ENCODE data around the gene LRRD1. TPM values are rescaled to one million over a fixed set of nuclear protein-coding genes. Genes with fewer than 3 reads are reported as not detected.
A peak's percentile ranks its signal among the peaks of the same experiment; 100 is the strongest.
"Not testable (repeated sequence)": the region's sequence is repeated elsewhere in the genome, so short reads cannot be mapped to it uniquely, and the experiment has no call there.

Gene LRRD1
- total RNA-seq, 2 experiments from 2014 or later = not detected

- Mint-ChIP-seq H3K4me1 (peaks cover 1% of the 10 kb centered on the region), H3K27me3 (peaks cover 22% of the 10 kb centered on the region), H3K27ac (no peak overlapping the region), H3K9me3 (no peaks in the 10 kb centered on the region), H3K36me3 (ENCODE audit: low read depth) (no peaks in the 10 kb centered on the region), H3K4me3 (no peak overlapping the region)
- ChIA-PET CTCF (no interaction called here), POLR2A (no interaction called here)
- DNase-seq = no peak
These were observed 17.7 kb downstream of the LRRD1 start for GRCh38 chr7:92161271-92161670.

- Mint-ChIP-seq H3K27me3 (peaks cover 22% of the 10 kb centered on the region), H3K4me1 (peaks cover 1% of the 10 kb centered on the region)
These were observed 20.0 kb downstream of the LRRD1 start for GRCh38 chr7:92158660-92159575.

GRCh38 chr7:92156990-92157389, 22.0 kb downstream of the LRRD1 start:
- CTCF ChIA-PET = no interaction called here
- no peaks in the 10 kb centered on the region for H3K36me3 Mint-ChIP-seq (ENCODE audit: low read depth)

More at GRCh38 chr7:92158660-92159575, 20.0 kb downstream of the LRRD1 start:
- ChIA-PET CTCF (no interaction called here), POLR2A (no interaction called here)
- H3K36me3 Mint-ChIP-seq (ENCODE audit: low read depth) = no peaks in the 10 kb centered on the region
- no peak overlapping the region for H3K27ac Mint-ChIP-seq
- no peak overlapping the region for H3K4me3 Mint-ChIP-seq
- no peak for DNase-seq
- no peaks in the 10 kb centered on the region for H3K9me3 Mint-ChIP-seq

GRCh38 chr7:92155108-92155739, 23.7 kb downstream of the LRRD1 start:
- ChIA-PET POLR2A (no interaction called here), CTCF (no interaction called here)
- no peak overlapping the region for H3K27ac Mint-ChIP-seq

More at GRCh38 chr7:92156990-92157389, 22.0 kb downstream of the LRRD1 start:
- peaks cover 1% of the 10 kb centered on the region for H3K4me1 Mint-ChIP-seq
- peaks cover 16% of the 10 kb centered on the region for H3K27me3 Mint-ChIP-seq
- no peak overlapping the region for H3K27ac Mint-ChIP-seq
- no peaks in the 10 kb centered on the region for H3K9me3 Mint-ChIP-seq
- no peak overlapping the region for H3K4me3 Mint-ChIP-seq
- DNase-seq = no peak
- POLR2A ChIA-PET = no interaction called here

GRCh38 chr7:92150450-92151017, 28.4 kb downstream of the LRRD1 start:
- ChIA-PET CTCF (no interaction called here), POLR2A (no interaction called here)
- no peaks in the 10 kb centered on the region for H3K9me3 Mint-ChIP-seq
- no peak overlapping the region for H3K27ac Mint-ChIP-seq
- H3K27me3 Mint-ChIP-seq = no peaks in the 10 kb centered on the region
- no peak overlapping the region for H3K4me3 Mint-ChIP-seq
- no peak for DNase-seq
- H3K36me3 Mint-ChIP-seq (ENCODE audit: low read depth) = no peaks in the 10 kb centered on the region
- no peaks in the 10 kb centered on the region for H3K4me1 Mint-ChIP-seq

More at GRCh38 chr7:92155108-92155739, 23.7 kb downstream of the LRRD1 start:
- H3K36me3 Mint-ChIP-seq (ENCODE audit: low read depth) = no peaks in the 10 kb centered on the region
- peaks cover 6% of the 10 kb centered on the region for H3K27me3 Mint-ChIP-seq
- H3K4me1 Mint-ChIP-seq = peaks cover 1% of the 10 kb centered on the region
- no peak for DNase-seq
- no peaks in the 10 kb centered on the region for H3K9me3 Mint-ChIP-seq
- no peak overlapping the region for H3K4me3 Mint-ChIP-seq

- H3K9me3 Mint-ChIP-seq = no peaks in the 10 kb centered on the region
- no peak overlapping the region for H3K4me3 Mint-ChIP-seq
- H3K27ac Mint-ChIP-seq = no peak overlapping the region
- ChIA-PET CTCF (no interaction called here), POLR2A (no interaction called here)
- H3K27me3 Mint-ChIP-seq = no peaks in the 10 kb centered on the region
- DNase-seq = no peak
- H3K4me1 Mint-ChIP-seq = no peaks in the 10 kb centered on the region
- no peaks in the 10 kb centered on the region for H3K36me3 Mint-ChIP-seq (ENCODE audit: low read depth)
These were observed 29.2 kb downstream of the LRRD1 start for GRCh38 chr7:92149736-92150239.

GRCh38 chr7:92143192-92143880, 35.6 kb downstream of the LRRD1 start:
- H3K27ac Mint-ChIP-seq; DNase-seq; H3K4me1 Mint-ChIP-seq; H3K27me3 Mint-ChIP-seq; H3K9me3 Mint-ChIP-seq; H3K4me3 Mint-ChIP-seq; POLR2A ChIA-PET; H3K36me3 Mint-ChIP-seq (ENCODE audit: low read depth): not testable (repeated sequence)
- CTCF ChIA-PET = interaction anchor here (0.6 to 1.3 kb wide), 3 partner anchors 26 to 318 kb away, joined by 3 read pairs; no protein-coding TSS in a partner anchor

- H3K27me3 Mint-ChIP-seq; H3K27ac Mint-ChIP-seq; DNase-seq; H3K36me3 Mint-ChIP-seq (ENCODE audit: low read depth); H3K4me1 Mint-ChIP-seq; H3K4me3 Mint-ChIP-seq; H3K9me3 Mint-ChIP-seq; POLR2A ChIA-PET: not testable (repeated sequence)
- CTCF ChIA-PET = interaction anchor here (0.6 to 1.3 kb wide), 2 partner anchors 27 to 267 kb away, joined by 3 read pairs; no protein-coding TSS in a partner anchor
These were observed 36.2 kb downstream of the LRRD1 start for GRCh38 chr7:92142791-92143190.

GRCh38 chr7:92141161-92141560, 37.8 kb downstream of the LRRD1 start:
- CTCF ChIA-PET = no interaction called here
- Mint-ChIP-seq H3K4me3 (no peak overlapping the region), H3K36me3 (ENCODE audit: low read depth) (no peaks in the 10 kb centered on the region), H3K27ac (no peak overlapping the region), H3K4me1 (peaks cover 6% of the 10 kb centered on the region), H3K27me3 (no peaks in the 10 kb centered on the region), H3K9me3 (peaks cover 6% of the 10 kb centered on the region)
- DNase-seq = no peak
- POLR2A ChIA-PET = interaction anchor here (0.6 kb wide), 1 partner anchor 33 kb away, joined by 4 read pairs; no protein-coding TSS in a partner anchor

GRCh38 chr7:92137557-92137956, 41.4 kb downstream of the LRRD1 start:
- H3K9me3 Mint-ChIP-seq = peaks cover 6% of the 10 kb centered on the region
- H3K27me3 Mint-ChIP-seq = peaks cover 2% of the 10 kb centered on the region
- CTCF ChIA-PET = no interaction called here
- no peak overlapping the region for H3K4me3 Mint-ChIP-seq
- no peaks in the 10 kb centered on the region for H3K36me3 Mint-ChIP-seq (ENCODE audit: low read depth)
- POLR2A ChIA-PET = no interaction called here
- DNase-seq = no peak
- no peak overlapping the region for H3K27ac Mint-ChIP-seq
- peaks cover 27% of the 10 kb centered on the region for H3K4me1 Mint-ChIP-seq

GRCh38 chr7:92135052-92135889, 43.7 kb downstream of the LRRD1 start:
- Mint-ChIP-seq H3K4me1 (peaks cover 42% of the 10 kb centered on the region), H3K36me3 (ENCODE audit: low read depth) (peaks cover 11% of the 10 kb centered on the region), H3K4me3 (peak overlapping the region; percentile 95), H3K27ac (peak overlapping the region; percentile 99), H3K27me3 (peaks cover 2% of the 10 kb centered on the region), H3K9me3 (peaks cover 3% of the 10 kb centered on the region)
- CTCF ChIA-PET = interaction anchor here (0.8 to 2.2 kb wide), 3 partner anchors 10 to 326 kb away, joined by 3 to 6 read pairs (median 6); partner anchors contain the start of gene GATAD1
- POLR2A ChIA-PET = interaction anchor here (0.6 kb wide), 1 partner anchor 123 kb away, joined by 4 read pairs; no protein-coding TSS in a partner anchor
- DNase-seq = peak; percentile 18

Data from activated CD4-positive, alpha-beta T cell treated with anti-CD3 and anti-CD28 coated beads, Interleukin-2, amount 10 ng/mL, durations not matched to agents 7 days and 5 days (primary cell).